Activated CD8-positive, alpha-beta memory T cell treated with anti-CD3 and anti-CD28 coated beads for 36 hours (primary cell): ENCODE data around the gene GANC. TPM values are rescaled to one million over a fixed set of nuclear protein-coding genes. Genes with fewer than 3 reads are reported as not detected.
"Not testable (repeated sequence)": the region's sequence is repeated elsewhere in the genome, so short reads cannot be mapped to it uniquely, and the experiment has no call there.

Source experiments
- CTCF ChIA-PET: fragments of 350-600 bp; sonication (Branson Sonifier 250); formaldehyde crosslinking; loops from one replicate; lab custom pipeline; 2021; ENCODE audit warnings: antibody characterized with exemption; lab: Charles Lee
- POLR2A ChIA-PET: fragments of 350-600 bp; sonication (Branson Sonifier 250); formaldehyde crosslinking; loops from one replicate; lab custom pipeline; 2021; ENCODE audit warnings: antibody characterized with exemption; lab: Charles Lee
- total RNA-seq, 2 experiments: library from RNA; stranded (reverse); gene quantifications; one replicate each; pipeline ENCODE4 v1.2.3, GENCODE V29; 2021

Gene GANC
- 10 to 100 TPM; 18.2 to 20.4 TPM for total RNA-seq

DNA sequence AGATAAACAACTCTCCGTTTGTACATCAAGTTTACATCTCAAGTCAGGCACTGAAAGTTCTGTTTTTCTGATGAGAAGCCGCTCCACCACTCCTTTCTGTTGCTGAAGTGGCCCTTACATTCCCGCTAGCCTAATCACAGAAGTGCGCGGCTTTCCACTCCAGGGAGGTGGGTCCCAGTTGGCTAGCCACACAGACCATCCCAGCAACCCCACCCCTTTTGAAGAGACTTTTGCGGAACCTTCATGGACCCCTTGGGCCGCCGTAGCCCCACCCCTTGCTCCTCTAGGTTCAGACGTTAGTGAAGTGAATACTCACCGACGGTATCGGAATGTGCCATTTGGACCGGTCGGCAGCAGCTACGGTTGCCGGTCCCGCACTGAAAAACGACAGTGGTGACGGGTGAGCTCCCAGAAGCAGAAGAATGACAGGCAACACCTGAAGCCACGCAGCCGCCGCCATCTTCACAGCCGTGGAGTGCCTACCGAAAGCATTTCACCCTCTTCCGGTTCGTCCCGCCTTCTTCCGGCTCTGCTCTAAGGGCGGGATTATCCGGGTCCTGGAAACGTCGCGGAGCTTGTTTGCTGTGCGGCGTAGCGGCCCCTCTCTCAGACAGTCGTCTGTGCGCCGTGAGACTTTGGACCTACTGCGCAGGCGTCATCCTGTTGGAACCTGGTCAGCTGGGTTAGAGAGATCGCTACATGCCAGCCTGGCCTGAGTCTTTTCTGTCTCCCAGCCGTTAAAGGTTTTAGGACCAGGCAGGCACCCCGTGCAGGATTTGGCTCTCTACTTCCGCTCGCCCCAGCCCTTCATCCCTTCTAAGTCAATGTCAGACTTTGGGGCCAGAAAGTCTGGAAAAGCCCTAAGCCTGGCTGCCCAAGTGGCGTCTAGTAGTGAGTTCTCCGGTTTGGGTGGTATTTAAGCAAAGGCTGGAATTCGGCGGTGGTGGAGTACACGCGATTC lies at the start of gene GANC, which contains the start of gene TMEM87A:
Gene GANC (plus strand): TSS at position 263 of the 961 bp plus-strand sequence. CDS start 1,281 bp downstream, outside the sequence.
Gene TMEM87A (minus strand): TSS at position 495 of the 961 bp plus-strand sequence. CDS start 35 bp downstream, at position 460.
- ChIA-PET CTCF (no interaction called here), POLR2A (interaction anchor here (0.6 to 1.7 kb wide), 4 partner anchors 65 to 648 kb away, joined by 4 to 8 read pairs (median 6); partner anchors contain the start of genes VPS39 and ZNF106)

DNA sequence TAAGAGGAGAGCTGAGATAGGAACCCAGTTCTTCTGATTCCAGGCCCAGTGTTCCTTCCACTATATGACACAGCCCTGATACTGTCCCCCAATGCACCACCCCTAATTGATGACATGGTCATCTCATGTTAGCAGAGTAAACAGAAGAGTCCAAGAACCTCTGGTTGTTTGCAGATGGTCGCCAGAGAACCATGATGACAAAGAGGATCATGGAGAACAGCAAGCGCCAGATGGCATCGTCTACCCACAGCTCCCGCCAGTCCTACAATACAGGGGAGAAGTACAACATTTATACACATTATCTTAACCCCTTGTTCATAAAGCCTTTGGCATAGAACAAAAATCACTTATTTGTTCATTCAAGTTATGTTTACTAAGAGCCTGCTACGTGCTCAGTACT lies 46.4 kb upstream of the GANC start:
- POLR2A ChIA-PET, result no interaction called here

DNA sequence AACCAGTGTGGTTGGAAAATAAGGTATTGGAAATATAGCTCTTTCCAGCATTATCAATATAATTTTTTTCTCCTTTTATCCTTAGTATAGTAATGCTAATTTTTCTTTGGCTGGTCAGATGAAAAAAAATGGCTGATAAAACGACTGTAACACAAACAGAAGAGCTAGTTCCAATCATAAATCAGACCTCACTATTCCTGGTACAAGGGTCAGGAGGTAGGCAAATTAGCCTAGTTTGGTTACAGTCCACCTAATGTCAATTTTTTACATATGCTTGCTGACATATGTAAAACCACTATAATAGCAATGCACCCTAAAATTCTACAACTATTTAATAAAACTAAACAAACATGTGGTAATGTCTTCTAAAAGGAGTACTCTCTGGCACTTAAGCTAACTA lies 45.0 kb upstream of the GANC start:
- POLR2A ChIA-PET, result no interaction called here

More for the DNA sequence above, 46.4 kb upstream of the GANC start:
- CTCF ChIA-PET, result no interaction called here

GRCh38 chr15:42228981-42229380 lies 44.0 kb upstream of the GANC start:
- POLR2A ChIA-PET, CTCF ChIA-PET: not testable (repeated sequence)

More for the DNA sequence above, 45.0 kb upstream of the GANC start:
- CTCF ChIA-PET, result no interaction called here

DNA sequence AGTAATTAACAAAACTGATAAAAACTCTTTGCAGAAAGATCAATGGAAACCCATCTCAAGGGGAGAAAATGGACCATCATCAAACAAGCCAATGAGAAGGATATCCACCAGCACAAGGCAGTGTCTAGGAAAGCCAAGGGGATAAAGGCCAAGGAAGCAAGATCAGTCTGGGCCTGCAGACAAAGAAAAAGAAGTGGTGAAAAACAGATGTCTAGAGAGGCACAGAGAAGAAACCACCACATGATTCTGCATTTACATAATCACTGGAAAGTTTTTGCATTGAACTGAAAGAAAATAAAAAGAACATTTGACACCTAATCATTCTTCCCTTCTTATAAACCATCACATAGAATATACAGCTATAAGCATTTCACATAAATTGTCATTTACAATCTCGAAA lies 41.9 kb upstream of the GANC start:
- CTCF ChIA-PET, result no interaction called here
- POLR2A ChIA-PET, result no interaction called here

DNA sequence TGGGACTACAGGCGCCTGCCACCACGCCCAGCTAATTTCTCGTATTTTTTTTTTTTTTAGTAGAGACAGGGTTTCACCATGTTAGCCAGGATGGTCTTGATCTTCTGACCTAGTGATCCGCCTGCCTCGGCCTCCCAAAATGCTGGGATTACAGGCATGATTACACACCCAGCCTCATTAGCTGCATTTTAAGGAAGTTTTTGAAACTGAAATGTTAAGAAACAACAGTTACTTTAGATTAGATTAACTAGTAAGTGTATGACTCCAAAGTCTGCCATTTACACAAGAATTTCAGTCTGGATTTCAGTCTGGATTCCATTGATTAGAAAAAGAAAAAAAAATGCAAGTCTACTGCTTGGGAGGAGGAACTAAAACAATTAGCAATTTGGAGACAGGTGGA lies 40.4 kb upstream of the GANC start:
- POLR2A ChIA-PET, result no interaction called here
- CTCF ChIA-PET, result no interaction called here

- ChIA-PET POLR2A (no interaction called here), CTCF (no interaction called here)
These were observed 39.9 kb upstream of the GANC start for GRCh38 chr15:42233107-42233506.

DNA sequence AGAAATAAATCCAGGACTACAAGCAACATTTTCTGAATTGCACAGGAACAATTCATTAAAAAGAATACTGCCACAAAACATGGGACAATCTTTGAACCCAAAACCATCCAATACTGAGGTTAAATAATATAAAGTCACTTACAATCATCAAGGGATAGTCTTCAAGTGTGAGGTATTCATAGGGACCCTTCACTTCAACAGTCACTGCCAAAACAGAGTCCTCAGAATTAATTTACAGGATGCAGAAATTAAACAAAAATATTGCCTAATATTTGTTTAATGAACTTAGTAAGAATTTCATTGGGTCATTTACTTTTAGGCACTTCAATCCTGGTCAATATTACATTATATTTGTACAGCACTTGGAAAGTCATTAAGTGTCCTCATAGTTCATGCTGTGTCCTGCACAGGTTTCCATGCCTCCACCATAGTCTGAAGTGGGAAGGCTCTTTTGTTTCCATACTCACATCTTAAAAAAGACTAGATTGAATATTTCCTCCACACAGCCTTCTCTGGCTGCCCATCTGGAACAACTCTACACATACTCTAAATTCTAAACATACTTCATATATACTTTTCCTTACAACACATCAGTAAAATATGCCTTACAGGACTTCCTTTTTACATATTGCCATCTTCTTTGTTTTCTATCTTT lies 33.3 kb upstream of the GANC start:
- CTCF ChIA-PET, result no interaction called here
- POLR2A ChIA-PET, result no interaction called here

DNA sequence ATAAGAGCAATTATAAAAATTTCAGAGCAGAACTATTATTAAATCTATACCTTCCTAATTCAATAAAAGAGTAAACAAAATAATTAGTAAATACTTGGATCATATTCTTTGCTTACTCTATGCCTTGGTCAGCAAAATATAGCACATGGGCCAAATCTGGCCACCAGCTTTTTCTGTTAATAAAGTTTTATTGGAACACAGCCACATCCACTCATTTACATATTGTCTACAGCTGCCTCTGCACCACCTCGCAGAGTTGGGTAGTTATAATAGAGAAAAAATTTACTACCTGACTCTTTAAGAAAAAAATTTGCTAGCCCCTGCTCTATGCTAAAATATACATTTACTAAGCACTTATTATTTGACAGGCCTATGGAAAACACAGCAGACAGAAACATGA lies 32.2 kb upstream of the GANC start:
- CTCF ChIA-PET, result no interaction called here

DNA sequence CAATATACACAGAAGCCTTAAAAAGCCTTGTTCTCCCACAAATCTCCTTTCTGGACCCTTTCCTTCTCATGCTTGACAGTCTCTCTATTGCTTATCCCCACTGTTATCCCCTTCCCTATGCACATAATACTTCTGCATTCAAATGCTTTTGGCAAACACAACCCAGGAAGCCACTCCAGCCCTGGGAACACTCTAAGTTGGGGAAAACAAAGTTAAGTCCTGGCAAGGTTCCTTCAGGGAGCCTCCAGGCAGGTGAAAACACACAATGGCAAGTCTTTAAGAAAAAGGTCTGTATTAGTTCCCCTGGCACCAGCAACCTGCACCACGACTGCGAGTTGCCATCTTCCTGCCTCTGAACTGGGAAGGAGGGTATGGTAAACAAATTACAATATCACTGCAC lies 19.7 kb upstream of the GANC start:
- POLR2A ChIA-PET, result no interaction called here
- CTCF ChIA-PET, result interaction anchor here (0.6 to 1.5 kb wide), 2 partner anchors 11 to 78 kb away, joined by 4 read pairs; no protein-coding TSS in a partner anchor

More for the DNA sequence above, 32.2 kb upstream of the GANC start:
- POLR2A ChIA-PET, result no interaction called here

DNA sequence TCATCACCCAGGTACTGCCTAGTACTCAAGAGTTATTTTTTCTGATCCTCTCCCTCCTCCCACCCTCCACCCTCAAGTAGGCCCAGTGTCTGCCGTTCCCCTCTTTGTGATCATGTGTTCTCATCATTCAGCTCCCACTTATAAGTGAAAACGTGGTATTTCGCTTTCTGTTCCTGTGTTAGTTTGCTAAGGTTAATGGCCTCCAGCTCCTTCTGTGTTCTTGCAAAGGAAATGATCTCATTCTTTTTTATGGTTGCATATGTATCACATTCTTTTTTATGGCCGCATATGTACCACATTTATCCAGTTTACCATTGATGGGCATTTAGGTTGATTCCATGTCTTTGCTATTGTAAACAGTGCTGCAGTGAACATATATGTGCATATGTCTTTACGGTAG lies 8.2 kb upstream of the GANC start:
- ChIA-PET POLR2A (interaction anchor here (0.6 kb wide), 1 partner anchor 231 kb away, joined by 3 read pairs; no protein-coding TSS in a partner anchor), CTCF (no interaction called here)

DNA sequence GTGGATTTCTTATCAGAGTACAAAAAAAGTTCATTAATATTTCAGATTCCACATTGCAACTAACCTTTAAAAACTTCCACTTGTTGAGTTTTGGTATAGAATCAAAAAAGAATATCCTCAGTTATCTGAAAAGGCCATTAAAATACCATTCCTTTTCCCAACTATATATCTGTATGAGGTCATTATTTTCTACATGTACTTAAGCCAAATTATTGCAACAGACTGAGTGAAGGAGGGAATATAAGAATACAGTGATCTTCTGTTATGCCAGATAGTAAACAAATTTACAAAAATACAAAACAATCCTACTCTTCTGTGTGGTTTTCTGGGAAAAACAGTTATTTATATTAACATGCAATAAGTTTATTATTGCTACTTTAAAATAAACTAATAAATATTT lies 5.7 kb upstream of the GANC start:
- POLR2A ChIA-PET, result no interaction called here
- CTCF ChIA-PET, result no interaction called here

DNA sequence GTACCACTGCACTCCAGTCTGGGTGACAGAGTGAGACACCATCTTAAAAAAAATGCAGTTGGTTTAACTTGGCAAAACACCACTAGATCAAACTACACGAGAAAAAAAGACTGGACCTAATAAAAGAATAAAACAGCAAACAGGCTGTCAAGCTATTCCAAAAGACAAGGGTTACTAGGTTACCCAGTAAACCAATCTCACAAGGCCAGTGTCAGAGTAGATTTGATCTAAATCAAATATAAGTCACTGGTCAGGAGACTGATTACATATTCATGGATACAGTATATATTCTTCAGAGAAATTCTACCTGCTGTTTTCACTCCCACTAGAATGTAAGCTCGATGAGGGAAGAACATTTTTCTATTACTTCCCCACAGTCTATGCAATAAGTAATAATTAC lies 2.5 kb upstream of the GANC start:
- ChIA-PET POLR2A (interaction anchor here (0.7 kb wide), 1 partner anchor 62 kb away, joined by 5 read pairs; the partner anchor contains the start of gene VPS39), CTCF (interaction anchor here (0.6 kb wide), 1 partner anchor 145 kb away, joined by 3 read pairs; no protein-coding TSS in a partner anchor)

GRCh38 chr15:42270996-42271395 lies 2.0 kb upstream of the GANC start:
- ChIA-PET CTCF (interaction anchor here (0.6 kb wide), 1 partner anchor 126 kb away, joined by 3 read pairs; no protein-coding TSS in a partner anchor), POLR2A (no interaction called here)

DNA sequence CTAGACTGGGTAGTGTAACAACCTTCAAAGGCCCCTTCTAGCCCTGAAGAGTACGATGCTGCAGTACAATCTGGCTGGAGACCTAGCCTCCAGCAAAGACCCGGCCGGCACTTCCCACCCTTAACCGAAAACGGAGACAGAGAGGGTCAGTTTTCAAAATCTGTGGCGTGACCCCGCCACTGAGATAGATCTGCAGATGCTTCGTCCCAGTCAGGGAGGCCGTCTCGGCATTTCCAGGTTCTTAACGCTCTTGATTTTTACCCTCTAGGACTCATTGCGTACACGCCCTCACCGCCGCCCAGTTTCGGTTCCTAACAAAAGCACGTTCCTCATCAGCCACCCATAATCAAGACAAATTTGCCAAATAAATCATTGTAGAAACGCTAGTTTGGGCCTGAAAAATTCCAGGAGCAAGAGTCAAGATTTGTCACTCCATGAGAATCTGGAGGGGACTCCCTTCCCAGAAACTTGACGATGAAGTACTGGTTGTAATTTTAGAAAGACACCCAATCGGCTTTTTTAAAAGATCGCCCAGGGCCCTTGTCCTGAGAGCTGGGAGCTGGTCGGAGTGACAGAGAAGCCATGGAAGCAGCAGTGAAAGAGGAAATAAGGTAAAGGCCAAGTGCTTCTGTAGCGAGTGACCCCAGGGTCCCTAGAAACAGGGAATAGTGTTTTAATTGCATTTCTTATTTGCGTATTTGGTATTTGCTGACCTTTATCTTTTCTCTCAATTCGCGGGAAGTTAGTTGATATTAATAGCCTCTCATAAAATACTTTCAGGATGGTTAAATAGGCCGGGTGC lies 1.1 kb downstream of the GANC start:
- POLR2A ChIA-PET, result interaction anchor here (0.6 to 1.7 kb wide), 5 partner anchors 66 to 647 kb away, joined by 3 to 8 read pairs (median 4); partner anchors contain the start of genes VPS39 and ZNF106
- CTCF ChIA-PET, result no interaction called here

GRCh38 chr15:42274702-42274989 lies 1.6 kb downstream of the GANC start:
- POLR2A ChIA-PET, result interaction anchor here (0.7 kb wide), 1 partner anchor 406 kb away, joined by 3 read pairs; no protein-coding TSS in a partner anchor
- CTCF ChIA-PET, result interaction anchor here (0.9 kb wide), 1 partner anchor 95 kb away, joined by 6 read pairs; no protein-coding TSS in a partner anchor

GRCh38 chr15:42275780-42276391 lies 2.9 kb downstream of the GANC start:
- CTCF ChIA-PET, result no interaction called here
- POLR2A ChIA-PET, result interaction anchor here (0.6 kb wide), 1 partner anchor 34 kb away, joined by 4 read pairs; no protein-coding TSS in a partner anchor

GRCh38 chr15:42276762-42277161 lies 3.8 kb downstream of the GANC start:
- ChIA-PET POLR2A (no interaction called here), CTCF (no interaction called here)
